ENCODE results near the gene SSBP3.

The SSBP3 gene

DNA sequence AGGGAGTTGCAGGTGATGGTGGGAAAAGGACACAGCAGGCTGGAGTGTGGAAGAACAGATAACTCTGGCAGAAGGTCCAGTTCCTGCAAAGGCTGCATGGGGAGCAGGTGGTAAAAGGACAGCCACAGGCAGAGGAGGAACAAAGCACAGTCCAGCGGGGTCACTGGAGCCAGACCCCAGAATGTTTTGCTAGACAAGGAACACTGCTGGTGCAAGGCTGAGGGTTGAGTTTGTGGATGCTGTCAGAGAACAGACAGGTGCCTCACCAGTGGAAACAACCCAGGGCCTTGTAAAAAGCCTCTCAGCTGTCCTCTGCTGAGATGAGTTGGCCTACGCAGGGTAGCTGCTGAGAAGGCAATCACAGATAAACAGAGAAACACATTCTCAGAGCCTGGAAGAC, 101.7 kb downstream of the SSBP3 start:
- H3K36me3 ChIP-seq (ENCODE audit: control insufficient read depth in 2 of 2, insufficient read depth in 2 of 2, low read length in 2 of 2), result no peaks in the 10 kb centered on the region
- H3K27ac ChIP-seq (ENCODE audit: low read length), result no peak overlapping the region
- no peak overlapping the region for H3K4me3 ChIP-seq (ENCODE audit: low read length in 2 of 2)
- H3K4me1 ChIP-seq (ENCODE audit: control insufficient read depth, insufficient read depth, low read length), result peaks cover 37% of the 10 kb centered on the region
- H3K9me3 ChIP-seq (ENCODE audit: control insufficient read depth in 2 of 2, low read length in 2 of 2), result no peaks in the 10 kb centered on the region
- no peak overlapping the region for H3K9ac ChIP-seq (ENCODE audit: low read length in 2 of 2)
- H3K27me3 ChIP-seq (ENCODE audit: control insufficient read depth in 1 of 2, insufficient read depth in 2 of 2, low read length in 2 of 2), result no peaks in the 10 kb centered on the region

DNA sequence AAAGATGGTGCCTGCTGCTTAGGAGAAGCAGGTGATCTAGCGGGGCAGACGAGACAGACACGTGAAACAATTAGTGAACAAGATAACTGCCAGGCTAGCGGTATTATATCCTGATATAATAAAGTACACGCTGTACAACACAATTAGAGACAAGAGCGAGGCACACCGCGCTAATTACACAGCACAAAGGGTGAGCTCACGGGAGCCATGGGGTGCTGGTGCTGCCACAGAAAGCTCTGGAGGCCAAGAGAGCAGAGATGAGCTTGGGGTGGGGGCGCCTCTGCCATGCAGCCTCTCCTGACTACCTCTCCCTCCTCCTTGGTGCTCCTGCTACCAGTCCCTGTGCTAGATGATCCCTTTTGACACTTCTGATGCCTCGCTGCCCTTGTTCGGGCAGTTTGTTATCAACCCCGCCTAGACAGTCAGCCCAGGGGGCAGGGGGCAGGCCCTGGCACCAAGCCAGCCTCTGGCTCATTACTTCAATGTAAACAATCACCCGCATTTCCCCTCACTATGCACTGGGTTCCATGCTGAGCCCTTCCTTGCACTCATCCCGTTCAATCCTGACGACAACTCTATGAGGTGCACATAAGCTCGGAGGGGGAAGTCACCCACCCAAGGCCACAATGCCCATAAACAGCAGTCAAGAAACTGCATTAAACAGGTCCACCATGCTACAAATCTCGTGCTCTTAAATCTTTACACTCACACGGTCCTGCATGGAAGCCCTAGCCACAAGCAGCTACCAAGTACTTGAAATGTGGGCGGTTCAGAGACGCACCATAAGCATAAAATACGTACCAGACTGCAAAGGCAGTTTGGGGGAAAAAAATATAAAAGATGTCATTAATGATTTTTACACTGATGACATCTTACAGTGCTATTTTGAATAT, 103.0 kb downstream of the SSBP3 start:
- Histone ChIP-seq H3K9ac (ENCODE audit: low read length in 2 of 2) (no peak overlapping the region), H3K4me1 (ENCODE audit: control insufficient read depth, insufficient read depth, low read length) (peaks cover 46% of the 10 kb centered on the region), H3K27ac (ENCODE audit: low read length) (no peak overlapping the region)

DNA sequence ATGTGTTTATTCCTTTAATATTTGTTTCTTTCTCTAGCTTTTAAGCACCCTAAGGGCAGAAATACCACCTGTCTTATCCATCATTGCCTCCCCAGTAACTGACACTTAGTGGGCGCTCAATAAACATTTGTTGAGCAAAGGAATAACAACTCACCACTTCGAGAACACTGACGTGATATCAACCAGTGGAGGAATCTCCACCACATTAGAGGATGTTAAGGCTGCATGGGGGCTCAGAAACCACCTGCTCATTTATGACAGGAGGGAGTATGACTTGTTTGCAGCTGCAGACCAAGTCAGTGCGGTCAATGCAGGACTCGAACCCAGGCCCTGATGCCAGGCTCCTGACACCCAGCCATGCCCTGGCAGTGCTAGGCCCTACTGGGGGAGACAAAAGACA, 103.6 kb downstream of the SSBP3 start:
- Histone ChIP-seq H3K9ac (ENCODE audit: low read length in 2 of 2) (no peak overlapping the region), H3K27ac (ENCODE audit: low read length) (no peak overlapping the region), H3K9me3 (ENCODE audit: control insufficient read depth in 2 of 2, low read length in 2 of 2) (no peaks in the 10 kb centered on the region), H3K4me3 (ENCODE audit: low read length in 2 of 2) (no peak overlapping the region), H3K4me1 (ENCODE audit: control insufficient read depth, insufficient read depth, low read length) (peaks cover 53% of the 10 kb centered on the region), H3K36me3 (ENCODE audit: control insufficient read depth in 2 of 2, insufficient read depth in 2 of 2, low read length in 2 of 2) (no peaks in the 10 kb centered on the region), H3K27me3 (ENCODE audit: control insufficient read depth in 1 of 2, insufficient read depth in 2 of 2, low read length in 2 of 2) (no peaks in the 10 kb centered on the region)

More for the DNA sequence above, 103.0 kb downstream of the SSBP3 start:
- Histone ChIP-seq H3K27me3 (ENCODE audit: control insufficient read depth in 1 of 2, insufficient read depth in 2 of 2, low read length in 2 of 2) (no peaks in the 10 kb centered on the region), H3K4me3 (ENCODE audit: low read length in 2 of 2) (no peak overlapping the region), H3K9me3 (ENCODE audit: control insufficient read depth in 2 of 2, low read length in 2 of 2) (no peaks in the 10 kb centered on the region), H3K36me3 (ENCODE audit: control insufficient read depth in 2 of 2, insufficient read depth in 2 of 2, low read length in 2 of 2) (no peaks in the 10 kb centered on the region)

DNA sequence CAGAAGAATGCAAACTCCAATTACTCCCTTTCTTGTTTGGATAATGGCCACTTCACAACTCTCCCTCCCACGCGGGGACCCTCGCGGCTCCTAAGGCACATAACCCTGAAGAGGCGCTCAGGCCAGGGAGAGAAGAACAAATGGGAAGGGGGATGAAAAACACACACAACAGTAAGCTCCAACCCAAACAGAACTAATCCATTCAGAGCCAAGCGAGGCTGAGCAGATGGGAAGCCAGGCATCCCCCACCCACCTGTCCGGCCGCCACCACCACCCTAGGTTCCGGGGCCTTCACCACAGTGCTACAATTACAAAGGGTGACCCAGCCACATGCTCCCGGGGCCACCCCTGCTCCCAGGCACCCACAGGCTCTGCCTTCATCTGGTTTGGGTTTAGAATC, 104.7 kb downstream of the SSBP3 start:
- no peaks in the 10 kb centered on the region for H3K27me3 ChIP-seq (ENCODE audit: control insufficient read depth in 1 of 2, insufficient read depth in 2 of 2, low read length in 2 of 2)
- H3K4me1 ChIP-seq (ENCODE audit: control insufficient read depth, insufficient read depth, low read length), result peaks cover 61% of the 10 kb centered on the region
- H3K27ac ChIP-seq (ENCODE audit: low read length), result no peak overlapping the region
- no peaks in the 10 kb centered on the region for H3K9me3 ChIP-seq (ENCODE audit: control insufficient read depth in 2 of 2, low read length in 2 of 2)
- H3K4me3 ChIP-seq (ENCODE audit: low read length in 2 of 2), result no peak overlapping the region
- H3K9ac ChIP-seq (ENCODE audit: low read length in 2 of 2), result no peak overlapping the region
- H3K36me3 ChIP-seq (ENCODE audit: control insufficient read depth in 2 of 2, insufficient read depth in 2 of 2, low read length in 2 of 2), result no peaks in the 10 kb centered on the region

DNA sequence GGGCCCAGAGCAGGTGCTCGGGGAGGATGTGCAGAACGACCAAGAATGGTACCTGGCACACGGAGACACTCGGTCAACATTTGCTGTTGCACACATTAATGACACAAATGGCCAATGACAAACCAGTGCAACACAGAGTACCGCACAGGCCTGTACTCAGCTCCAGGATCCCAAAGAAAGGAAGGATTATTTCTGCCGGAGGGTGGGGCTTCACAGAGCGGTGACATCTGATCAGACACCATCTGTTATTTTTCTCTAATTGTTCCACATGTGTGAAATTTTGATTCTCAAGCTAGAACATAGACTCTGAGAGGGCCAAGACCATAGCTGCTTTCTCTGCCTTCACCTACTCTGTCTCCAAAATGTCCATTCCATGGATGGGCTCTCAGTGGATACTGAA, 105.8 kb downstream of the SSBP3 start:
- Histone ChIP-seq H3K4me3 (ENCODE audit: low read length in 2 of 2) (no peak overlapping the region), H3K36me3 (ENCODE audit: control insufficient read depth in 2 of 2, insufficient read depth in 2 of 2, low read length in 2 of 2) (no peaks in the 10 kb centered on the region), H3K4me1 (ENCODE audit: control insufficient read depth, insufficient read depth, low read length) (peaks cover 70% of the 10 kb centered on the region), H3K9ac (ENCODE audit: low read length in 2 of 2) (no peak overlapping the region), H3K27me3 (ENCODE audit: control insufficient read depth in 1 of 2, insufficient read depth in 2 of 2, low read length in 2 of 2) (no peaks in the 10 kb centered on the region), H3K27ac (ENCODE audit: low read length) (peak overlapping the region; percentile 85), H3K9me3 (ENCODE audit: control insufficient read depth in 2 of 2, low read length in 2 of 2) (no peaks in the 10 kb centered on the region)

DNA sequence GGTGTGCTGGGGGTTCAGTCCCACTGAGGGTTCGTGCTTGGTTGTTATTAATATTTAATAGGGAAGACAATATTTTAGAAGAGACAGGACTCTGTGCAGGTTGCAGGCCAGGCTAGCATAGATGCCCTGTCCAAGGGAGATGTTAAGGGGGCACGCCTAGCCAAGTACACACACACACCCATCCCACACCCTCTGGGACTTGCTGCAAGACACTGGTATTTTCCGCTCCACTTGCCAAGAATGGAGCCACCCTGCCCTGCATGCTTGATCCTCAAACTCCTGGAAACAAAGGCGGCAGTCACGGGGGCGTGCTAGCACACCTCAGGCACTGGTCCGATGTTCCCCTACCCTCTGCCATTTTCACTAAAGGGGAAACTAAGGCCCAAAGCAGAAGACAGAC, 107.2 kb downstream of the SSBP3 start:
- peak overlapping the region in 1 of 2 donors; percentile 55 for H3K4me3 ChIP-seq (ENCODE audit: low read length in 2 of 2)
- H3K9me3 ChIP-seq (ENCODE audit: control insufficient read depth in 2 of 2, low read length in 2 of 2), result no peaks in the 10 kb centered on the region
- peak overlapping the region; percentile 85 for H3K27ac ChIP-seq (ENCODE audit: low read length)
- peak overlapping the region in 1 of 2 donors; percentile 13 for H3K9ac ChIP-seq (ENCODE audit: low read length in 2 of 2)
- H3K36me3 ChIP-seq (ENCODE audit: control insufficient read depth in 2 of 2, insufficient read depth in 2 of 2, low read length in 2 of 2), result no peaks in the 10 kb centered on the region
- peaks cover 75% of the 10 kb centered on the region for H3K4me1 ChIP-seq (ENCODE audit: control insufficient read depth, insufficient read depth, low read length)
- no peaks in the 10 kb centered on the region for H3K27me3 ChIP-seq (ENCODE audit: control insufficient read depth in 1 of 2, insufficient read depth in 2 of 2, low read length in 2 of 2)

DNA sequence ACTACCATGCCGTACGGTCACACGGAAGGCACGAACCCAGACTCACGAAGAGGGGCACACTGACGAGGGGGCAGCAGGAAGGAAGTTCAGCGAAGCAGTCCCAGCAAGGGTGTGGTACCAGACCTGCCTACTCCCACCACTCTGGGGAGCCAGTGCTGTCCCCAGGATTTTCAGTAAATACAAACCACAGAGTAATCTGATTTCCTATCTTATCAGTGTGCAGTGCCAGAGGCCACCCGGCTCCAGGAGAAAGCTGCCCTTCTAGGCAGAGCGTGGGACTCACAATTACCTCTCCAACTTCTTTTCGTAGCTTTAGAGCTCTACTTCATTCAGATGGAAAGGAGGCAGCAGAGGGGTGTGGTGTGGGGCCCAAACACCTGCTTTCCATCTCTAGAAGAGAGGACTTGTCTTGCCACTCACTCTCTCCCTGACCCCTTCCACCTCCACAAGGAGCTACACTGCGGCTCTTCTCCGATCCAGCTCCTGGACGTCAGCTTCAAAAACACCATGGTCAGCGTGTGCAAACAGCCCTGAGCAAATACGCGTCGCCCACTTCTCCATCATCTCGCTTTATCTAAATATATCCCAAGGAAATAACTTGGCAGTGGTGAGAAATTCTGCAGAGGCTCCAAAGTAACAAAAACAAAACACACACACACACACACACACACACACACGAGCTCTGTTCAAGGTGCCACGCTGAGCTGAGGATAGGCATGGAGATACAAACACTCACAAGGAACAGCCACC, 107.7 kb downstream of the SSBP3 start:
- Histone ChIP-seq H3K27ac (ENCODE audit: low read length) (peak overlapping the region; percentile 85), H3K9ac (ENCODE audit: low read length in 2 of 2) (peak overlapping the region in 1 of 2 donors; percentile 60)

DNA sequence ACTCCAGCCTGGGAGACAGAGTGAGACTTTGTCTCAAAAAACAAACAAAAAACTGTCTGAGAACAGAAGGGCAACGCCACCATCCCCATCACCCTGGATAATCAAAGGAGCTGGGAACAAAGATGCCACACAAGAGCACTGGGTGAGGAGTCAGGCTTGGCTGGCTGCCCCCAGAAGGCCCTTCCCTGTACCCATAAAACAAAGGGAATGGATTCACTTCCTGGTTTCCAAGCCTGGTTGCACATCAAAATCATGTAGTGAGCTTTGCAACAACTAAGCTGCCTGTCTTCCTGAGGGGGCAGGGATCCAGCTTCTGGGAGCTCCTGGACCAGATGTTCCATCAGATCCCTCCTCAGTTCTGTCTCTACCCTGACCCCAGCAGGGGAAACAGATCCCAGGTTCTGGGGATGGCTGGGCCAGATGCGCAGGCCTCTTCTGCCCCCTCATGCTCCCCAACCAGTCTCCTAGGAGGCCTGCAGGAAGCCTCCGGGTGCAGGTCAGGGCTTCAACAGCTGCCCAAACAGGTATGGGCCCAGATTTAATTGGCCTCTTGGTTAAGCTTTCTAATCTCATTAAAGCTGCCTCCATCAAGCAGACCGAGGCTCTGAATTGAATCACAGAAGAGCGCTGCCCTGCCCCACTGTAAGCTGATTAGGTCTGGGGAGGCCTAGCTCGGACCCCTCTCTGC, 108.5 kb downstream of the SSBP3 start:
- Histone ChIP-seq H3K4me1 (ENCODE audit: control insufficient read depth, insufficient read depth, low read length) (peaks cover 75% of the 10 kb centered on the region), H3K36me3 (ENCODE audit: control insufficient read depth in 2 of 2, insufficient read depth in 2 of 2, low read length in 2 of 2) (no peaks in the 10 kb centered on the region), H3K9ac (ENCODE audit: low read length in 2 of 2) (peak overlapping the region in 1 of 2 donors; percentile 60), H3K4me3 (ENCODE audit: low read length in 2 of 2) (no peak overlapping the region), H3K27ac (ENCODE audit: low read length) (peak overlapping the region; percentile 85), H3K27me3 (ENCODE audit: control insufficient read depth in 1 of 2, insufficient read depth in 2 of 2, low read length in 2 of 2) (no peaks in the 10 kb centered on the region), H3K9me3 (ENCODE audit: control insufficient read depth in 2 of 2, low read length in 2 of 2) (no peaks in the 10 kb centered on the region)

More for the DNA sequence above, 107.7 kb downstream of the SSBP3 start:
- Histone ChIP-seq H3K9me3 (ENCODE audit: control insufficient read depth in 2 of 2, low read length in 2 of 2) (no peaks in the 10 kb centered on the region), H3K27me3 (ENCODE audit: control insufficient read depth in 1 of 2, insufficient read depth in 2 of 2, low read length in 2 of 2) (no peaks in the 10 kb centered on the region), H3K36me3 (ENCODE audit: control insufficient read depth in 2 of 2, insufficient read depth in 2 of 2, low read length in 2 of 2) (no peaks in the 10 kb centered on the region), H3K4me1 (ENCODE audit: control insufficient read depth, insufficient read depth, low read length) (peaks cover 76% of the 10 kb centered on the region), H3K4me3 (ENCODE audit: low read length in 2 of 2) (no peak overlapping the region)

DNA sequence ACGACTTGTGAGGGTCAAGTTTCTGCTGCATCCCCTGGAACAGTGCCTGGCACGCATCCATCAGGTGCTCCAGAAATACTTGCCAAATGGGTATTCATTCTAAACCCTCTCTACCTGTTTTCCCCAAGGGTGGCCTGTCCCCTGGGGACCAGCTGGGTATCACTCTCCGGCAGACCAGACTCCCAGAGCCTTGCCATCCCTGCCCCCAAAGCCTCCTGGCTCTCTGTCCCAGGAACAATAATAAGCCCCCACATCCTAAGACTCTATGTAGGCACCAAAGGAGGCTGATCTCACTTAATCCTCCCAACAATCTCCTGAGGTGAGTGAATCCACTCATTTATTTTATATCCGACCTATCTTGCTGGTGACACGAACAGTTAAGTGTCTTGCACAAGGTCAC, 109.5 kb downstream of the SSBP3 start:
- no peaks in the 10 kb centered on the region for H3K27me3 ChIP-seq (ENCODE audit: control insufficient read depth in 1 of 2, insufficient read depth in 2 of 2, low read length in 2 of 2)
- H3K4me3 ChIP-seq (ENCODE audit: low read length in 2 of 2), result no peak overlapping the region
- peaks cover 82% of the 10 kb centered on the region for H3K4me1 ChIP-seq (ENCODE audit: control insufficient read depth, insufficient read depth, low read length)
- no peak overlapping the region for H3K9ac ChIP-seq (ENCODE audit: low read length in 2 of 2)
- no peaks in the 10 kb centered on the region for H3K36me3 ChIP-seq (ENCODE audit: control insufficient read depth in 2 of 2, insufficient read depth in 2 of 2, low read length in 2 of 2)
- peak overlapping the region; percentile 46 for H3K27ac ChIP-seq (ENCODE audit: low read length)
- no peaks in the 10 kb centered on the region for H3K9me3 ChIP-seq (ENCODE audit: control insufficient read depth in 2 of 2, low read length in 2 of 2)

DNA sequence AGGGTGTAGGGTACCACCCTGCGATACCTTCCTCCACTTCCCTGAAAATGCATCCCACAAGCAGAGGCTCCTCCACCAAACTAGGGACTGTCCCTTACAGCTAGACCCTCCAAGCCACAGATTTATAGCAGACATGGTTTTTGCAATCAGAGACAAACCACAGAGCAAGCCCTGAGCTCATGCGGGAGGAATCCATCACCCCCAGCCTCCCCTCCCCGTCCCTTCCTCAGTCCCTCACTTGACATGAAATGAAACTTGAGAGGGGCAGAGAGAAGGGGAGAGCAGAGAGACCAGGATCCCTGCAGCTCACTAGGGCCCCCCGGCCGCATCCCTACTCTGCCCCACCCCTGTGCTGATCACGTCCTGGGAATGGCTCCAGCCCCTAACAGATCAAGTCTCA, 111.3 kb downstream of the SSBP3 start:
- H3K4me3 ChIP-seq (ENCODE audit: low read length in 2 of 2), result no peak overlapping the region
- H3K27ac ChIP-seq (ENCODE audit: low read length), result no peak overlapping the region
- no peaks in the 10 kb centered on the region for H3K27me3 ChIP-seq (ENCODE audit: control insufficient read depth in 1 of 2, insufficient read depth in 2 of 2, low read length in 2 of 2)
- peaks cover 86% of the 10 kb centered on the region for H3K4me1 ChIP-seq (ENCODE audit: control insufficient read depth, insufficient read depth, low read length)
- no peaks in the 10 kb centered on the region for H3K36me3 ChIP-seq (ENCODE audit: control insufficient read depth in 2 of 2, insufficient read depth in 2 of 2, low read length in 2 of 2)
- no peaks in the 10 kb centered on the region for H3K9me3 ChIP-seq (ENCODE audit: control insufficient read depth in 2 of 2, low read length in 2 of 2)
- no peak overlapping the region for H3K9ac ChIP-seq (ENCODE audit: low read length in 2 of 2)

Measured in stomach smooth muscle (tissue), 2 donors.